Fibroblast of skin of back (primary cell): Measurements from ENCODE around the gene SOAT1. TPM values are rescaled to one million over a fixed set of nuclear protein-coding genes. Genes with fewer than 3 reads are reported as not detected.
A peak's percentile ranks its signal among the peaks of the same experiment; 100 is the strongest.
"Not testable (repeated sequence)": the region's sequence is repeated elsewhere in the genome, so short reads cannot be mapped to it uniquely, and the experiment has no call there.

ENCODE experiments used
- DNase-seq: peaks from one replicate; pipeline ENCODE4 v3.0.0-alpha.2; 2013
- polyA plus RNA-seq, 2 experiments: library from polyadenylated mRNA; unstranded; fragments of 120-200 nt; gene quantifications; one replicate each; pipeline ENCODE4 v1.2.1, GENCODE V29; 2013; ENCODE audit not compliant: insufficient read length in 2 of 2

Gene SOAT1
- polyA plus RNA-seq (2013, experiment 1 of 2; ENCODE audit: insufficient read length) = 40.4 TPM
- polyA plus RNA-seq (2013, experiment 2 of 2; ENCODE audit: insufficient read length) = 22.6 TPM

GRCh38 chr1:179293340-179294327 is at the start of gene SOAT1:
Gene SOAT1, plus strand, starts transcription at chr1:179293797. Its CDS starts 8,888 bp downstream, at chr1:179302685.
- DNase-seq = peak; percentile 91

- DNase-seq = not testable (repeated sequence)
Measured at GRCh38 chr1:179245426-179245825, 48.2 kb upstream of the SOAT1 start.

DNA sequence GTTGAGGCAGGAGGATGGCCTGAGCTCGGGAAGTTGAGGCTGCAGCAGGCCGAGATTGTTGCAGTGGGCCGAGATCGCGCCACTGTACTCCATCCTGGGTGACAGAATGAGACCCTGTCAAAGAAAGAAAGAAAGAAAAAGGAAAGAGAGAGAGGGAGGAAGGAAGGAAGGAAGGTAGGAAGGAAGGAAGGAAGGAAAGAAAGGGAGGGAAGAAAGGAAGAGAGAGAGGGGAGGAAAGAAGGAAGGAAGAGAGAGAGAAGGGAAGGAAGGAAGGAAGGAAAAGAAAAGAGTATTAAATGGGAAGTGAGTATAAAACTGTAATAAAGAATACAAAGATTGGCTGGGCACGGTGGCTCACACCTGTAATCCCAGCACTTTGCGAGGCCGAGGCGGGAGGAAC is 45.7 kb upstream of the SOAT1 start:
- no peak for DNase-seq

GRCh38 chr1:179251675-179252074 is 41.9 kb upstream of the SOAT1 start:
- peak; percentile 28 for DNase-seq

GRCh38 chr1:179252606-179253005 is 41.0 kb upstream of the SOAT1 start:
- DNase-seq = no peak

DNA sequence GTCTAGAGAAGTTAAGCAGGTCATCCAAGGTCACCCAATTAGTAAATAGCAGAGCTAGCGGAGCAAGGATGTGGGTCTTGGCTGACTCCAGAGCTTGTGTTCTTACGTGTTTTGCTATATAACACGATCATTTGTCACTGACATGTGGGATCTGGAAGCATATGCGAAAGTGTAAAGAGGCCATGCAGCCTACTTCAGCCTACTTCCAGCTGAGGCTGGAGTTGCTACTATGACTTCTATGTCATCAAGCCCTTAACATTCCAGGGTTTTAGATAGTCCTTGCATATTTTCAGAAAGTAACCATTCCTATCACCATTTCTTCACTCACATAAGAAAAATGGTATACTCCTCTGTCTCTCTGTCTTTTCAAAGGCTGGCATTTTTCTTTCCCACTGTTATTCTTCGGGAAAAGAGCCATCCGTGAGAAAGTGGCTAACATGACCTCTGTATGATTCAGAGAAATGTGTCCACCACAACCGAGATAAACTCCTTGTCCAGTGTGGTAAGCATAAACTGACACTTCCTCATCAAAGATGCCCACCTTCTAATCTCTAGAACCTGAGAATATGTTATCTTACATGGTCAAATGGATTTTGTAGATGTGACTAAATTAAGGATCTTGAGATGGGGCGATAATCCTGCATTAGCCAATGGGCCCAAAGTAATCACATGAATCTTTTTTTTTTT is 40.2 kb upstream of the SOAT1 start:
- peak; percentile 30 for DNase-seq

DNA sequence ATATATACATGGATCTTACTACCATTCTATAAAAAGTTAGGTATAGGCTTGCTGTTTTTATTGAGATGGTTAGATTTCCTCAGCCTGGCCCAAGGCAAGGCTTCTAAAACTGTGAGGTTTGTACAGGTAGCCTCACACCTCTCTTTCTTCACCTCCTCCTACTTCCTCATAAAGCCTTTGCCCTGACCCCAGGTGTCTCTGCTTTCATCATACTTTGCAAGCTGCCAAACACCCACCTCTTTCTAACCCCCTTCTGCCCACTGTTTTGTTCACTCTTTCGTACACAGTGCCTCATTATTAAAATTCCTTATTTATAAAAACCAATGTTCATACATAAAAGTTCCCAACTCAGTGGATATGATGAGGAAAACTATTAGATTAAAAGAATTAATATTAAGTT is 31.4 kb upstream of the SOAT1 start:
- no peak for DNase-seq

DNA sequence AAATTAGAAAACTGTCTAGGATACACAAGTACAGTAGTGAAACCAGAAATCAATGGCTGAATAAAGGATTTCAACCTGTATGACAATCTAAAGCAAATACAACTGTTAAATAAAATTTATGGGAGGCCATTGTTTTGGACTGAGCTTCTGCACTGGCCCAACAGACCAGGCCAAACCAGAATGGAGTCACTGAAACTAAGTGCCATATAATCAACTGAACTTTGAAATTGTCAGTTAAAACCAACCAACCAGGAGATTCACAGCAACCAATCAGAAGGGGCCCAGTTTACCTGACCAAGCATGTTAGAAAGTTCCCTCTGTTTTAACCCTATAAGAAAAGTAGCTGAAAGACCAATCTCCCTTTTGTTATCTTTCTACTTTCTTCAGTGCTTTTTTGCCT is 30.5 kb upstream of the SOAT1 start:
- DNase-seq = no peak

DNA sequence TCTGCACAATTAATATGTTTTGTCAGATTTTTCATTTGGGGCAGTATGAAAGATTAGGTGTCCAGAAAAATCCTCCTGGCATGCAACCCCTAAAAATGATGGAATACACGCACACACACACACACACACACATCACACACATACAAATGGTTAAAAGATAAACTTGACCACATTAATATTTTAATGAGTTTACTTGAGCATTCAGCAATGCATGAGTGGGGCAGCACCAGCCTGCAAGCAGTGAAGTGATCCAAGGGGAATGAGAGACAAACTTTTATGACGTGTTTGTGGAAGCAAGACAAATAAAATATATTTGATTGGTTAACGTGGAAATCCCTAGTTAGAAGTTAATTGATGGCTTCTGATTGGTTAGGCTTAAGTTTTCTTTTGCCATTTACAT is 29.1 kb upstream of the SOAT1 start:
- peak; percentile 19 for DNase-seq

DNA sequence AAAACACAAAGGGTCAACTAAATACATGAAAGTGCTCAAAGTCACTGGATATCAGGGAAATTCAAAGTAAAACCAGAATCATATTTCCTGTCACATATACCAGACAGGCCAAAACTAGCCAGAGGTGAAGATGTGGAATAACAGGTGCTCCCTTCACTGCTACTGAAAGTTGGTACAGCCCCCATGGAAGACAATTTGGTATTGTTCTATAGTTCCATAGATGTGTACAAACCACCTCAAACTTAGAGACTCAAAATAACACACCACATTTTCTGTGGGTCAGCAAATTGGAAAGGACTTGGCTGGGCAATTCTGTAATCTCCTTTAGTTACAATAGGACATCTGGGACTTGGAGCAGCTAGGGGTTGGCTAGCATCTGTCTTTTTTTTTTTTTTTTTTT is 24.5 kb upstream of the SOAT1 start:
- no peak for DNase-seq

GRCh38 chr1:179274424-179274823 is 19.2 kb upstream of the SOAT1 start:
- not testable (repeated sequence) for DNase-seq

- no peak for DNase-seq
Measured at GRCh38 chr1:179278920-179279319, 14.7 kb upstream of the SOAT1 start.

DNA sequence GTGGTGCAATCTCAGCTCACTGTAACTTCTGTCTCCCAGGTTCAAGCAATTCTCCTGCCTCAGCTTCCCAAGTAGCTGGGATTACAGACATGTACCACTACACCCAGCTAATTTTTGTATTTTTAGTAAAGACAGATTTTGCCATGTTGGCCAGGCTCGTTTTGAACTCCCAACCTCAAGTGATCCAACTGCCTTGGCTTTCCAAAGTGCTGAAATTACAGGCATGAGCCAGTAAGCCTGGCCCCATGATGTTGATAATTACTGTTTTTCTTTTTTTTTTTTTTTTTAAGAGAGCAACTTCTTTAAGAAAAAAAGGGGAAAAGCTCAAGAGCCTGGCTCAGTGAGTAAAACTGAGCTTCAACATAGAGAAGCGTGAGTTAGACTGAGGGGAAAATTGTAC is 9.6 kb upstream of the SOAT1 start:
- no peak for DNase-seq

DNA sequence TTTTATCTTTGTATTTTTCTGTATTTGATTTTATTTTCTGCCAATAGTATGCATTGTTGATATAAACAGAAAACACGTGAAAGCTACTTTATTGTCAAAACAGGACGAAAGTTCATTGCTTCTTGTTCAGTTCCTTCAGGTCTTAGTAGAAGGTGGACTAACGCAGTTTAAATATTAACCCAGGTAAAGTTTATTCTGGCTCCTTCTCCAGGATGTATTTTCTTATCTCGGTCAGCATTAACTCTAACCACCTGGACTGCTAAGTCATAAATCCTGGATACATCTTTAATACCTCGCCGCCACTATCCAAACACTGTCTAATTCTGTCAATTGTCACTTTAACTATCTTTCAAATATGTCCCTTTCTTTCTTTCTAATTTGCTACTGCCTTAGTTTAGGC is 5.7 kb upstream of the SOAT1 start:
- DNase-seq = no peak

DNA sequence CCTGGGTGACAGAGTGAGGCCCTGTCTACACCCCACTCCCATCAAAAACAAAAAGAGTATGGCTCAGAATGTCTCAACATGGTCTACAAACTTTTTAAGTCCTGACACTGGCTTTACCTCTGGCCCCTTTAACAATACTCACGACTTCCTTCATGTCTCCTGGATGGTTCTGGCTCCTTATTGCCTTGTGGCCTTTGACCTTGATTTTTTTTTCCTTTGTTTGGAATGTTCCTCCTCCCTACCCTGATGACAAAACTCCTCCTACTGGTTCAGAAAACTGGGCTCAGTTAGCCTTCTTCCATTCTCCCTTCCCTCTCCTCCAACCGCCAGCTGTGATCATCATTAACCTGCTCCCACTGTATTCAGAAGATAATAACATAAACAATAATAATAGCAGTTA is 4.6 kb upstream of the SOAT1 start:
- DNase-seq = no peak

- DNase-seq = no peak
Measured at GRCh38 chr1:179295164-179295755, 1.7 kb downstream of the SOAT1 start.

DNA sequence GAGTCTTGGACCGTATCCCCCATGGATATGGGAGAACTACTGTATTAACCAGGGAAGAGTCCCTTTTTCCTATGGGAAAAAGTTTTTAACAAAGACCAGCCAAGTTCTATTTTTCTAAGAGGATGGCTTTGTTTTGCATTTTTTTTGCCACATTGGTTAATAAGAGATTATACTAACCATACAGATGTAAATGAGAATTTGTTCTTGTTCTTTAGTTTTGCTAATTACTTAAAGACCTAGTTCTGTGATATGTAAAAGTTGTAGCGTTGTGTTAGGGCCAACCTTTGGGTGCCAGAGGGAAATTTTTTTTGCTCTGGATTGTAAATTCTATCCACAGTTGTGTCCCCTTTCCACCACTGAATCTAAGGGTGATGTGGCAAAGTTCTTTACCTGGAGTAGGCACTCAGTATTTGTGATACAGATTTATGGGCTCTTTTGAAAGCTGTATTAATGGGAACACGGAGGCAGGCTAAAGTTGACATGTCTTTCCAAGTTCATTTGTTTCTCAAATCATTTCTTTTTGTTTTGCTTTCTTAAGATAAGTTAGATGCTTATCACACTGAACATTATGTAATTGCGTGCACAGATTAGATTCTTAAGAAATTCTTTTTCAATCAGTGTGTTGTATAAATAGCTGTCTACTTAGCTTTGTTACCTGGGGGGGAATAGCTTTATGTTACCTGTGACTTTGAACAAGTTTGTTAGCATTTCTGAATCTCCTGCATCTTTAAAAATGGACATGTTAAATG is 2.9 kb downstream of the SOAT1 start:
- no peak for DNase-seq

DNA sequence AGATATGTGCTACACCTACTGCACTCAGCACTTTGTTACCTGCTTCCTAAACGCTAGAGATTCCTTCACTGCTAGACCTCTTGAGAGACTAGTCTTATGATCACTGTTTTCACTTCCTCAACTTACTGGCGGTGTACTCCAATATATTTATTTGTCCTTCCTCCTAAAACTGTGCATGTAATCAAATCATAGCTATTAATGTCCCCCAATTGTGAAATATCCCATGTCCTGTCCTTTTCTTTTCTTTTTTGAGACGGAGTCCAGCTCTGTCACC is 3.4 kb downstream of the SOAT1 start:
- no peak for DNase-seq

DNA sequence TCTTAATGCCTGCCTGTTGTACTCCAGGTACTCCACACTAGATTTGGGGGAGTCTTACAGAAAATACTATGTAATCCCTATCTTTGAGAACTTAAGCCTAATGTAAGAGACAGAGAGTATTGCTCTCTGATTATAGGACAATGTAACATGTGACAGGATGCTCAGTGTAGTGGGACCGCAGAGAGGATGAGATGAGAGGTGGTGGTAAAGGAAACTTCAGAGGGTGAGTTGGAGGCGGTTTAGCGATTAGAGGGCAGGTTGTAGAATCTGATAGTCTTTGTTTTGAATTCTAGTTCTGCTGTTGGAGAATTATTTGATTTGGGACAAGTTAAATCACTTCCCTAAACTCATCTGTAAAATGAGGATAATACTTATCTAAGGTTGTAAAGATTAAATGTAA is 5.4 kb downstream of the SOAT1 start:
- DNase-seq = no peak

- DNase-seq = no peak
Measured at GRCh38 chr1:179300112-179300511, 6.5 kb downstream of the SOAT1 start.

DNA sequence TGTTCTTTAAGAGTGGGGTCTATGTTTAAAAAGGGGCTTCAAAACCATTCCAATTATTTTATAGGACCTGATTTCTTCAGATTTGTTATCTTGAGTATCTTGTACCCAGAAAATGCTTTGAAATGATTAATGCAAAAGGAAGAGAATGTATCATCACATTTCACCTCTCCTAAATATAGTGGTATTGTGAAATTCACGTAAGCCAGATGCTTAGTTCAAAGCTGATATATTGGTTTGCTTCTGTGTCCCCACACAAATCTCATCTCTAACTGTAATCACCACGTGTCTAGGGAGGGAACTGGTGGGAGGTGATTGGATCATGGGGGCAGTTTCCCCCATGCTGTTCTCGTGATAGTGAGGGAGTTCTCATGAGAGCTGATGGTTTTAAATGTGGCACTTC is 8.5 kb downstream of the SOAT1 start:
- DNase-seq = no peak

DNA sequence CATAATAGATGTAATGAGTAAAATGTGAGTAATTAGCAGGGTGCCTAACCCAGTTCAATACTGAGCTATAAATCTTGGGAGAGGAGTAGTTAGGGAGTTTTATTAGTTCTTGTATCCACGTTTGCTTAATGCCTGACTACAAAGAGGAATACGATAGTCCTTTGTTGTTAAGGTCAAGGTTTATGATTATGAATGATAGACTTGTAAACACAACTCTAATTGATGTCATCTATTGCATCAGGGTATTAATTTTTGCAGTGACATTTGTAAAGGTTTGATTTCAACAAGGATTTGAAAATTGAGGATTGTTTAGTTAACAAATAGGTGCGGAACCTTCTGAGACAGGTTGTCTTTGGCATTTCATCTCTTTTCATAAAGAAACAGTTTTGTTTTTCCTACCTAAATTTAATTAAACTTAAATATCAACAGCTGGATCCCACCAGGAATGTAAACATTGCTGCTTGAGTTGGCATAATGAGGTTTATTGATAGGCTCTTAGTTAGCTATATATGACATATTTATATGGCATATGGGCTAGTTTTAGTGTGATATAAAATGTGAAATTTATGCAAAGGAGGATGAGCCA is 9.7 kb downstream of the SOAT1 start:
- no peak for DNase-seq
